ENCODE measurements around the gene CLCN6. TPM values are rescaled to one million over a fixed set of nuclear protein-coding genes. Genes with fewer than 3 reads are reported as not detected.

The CLCN6 gene
- total and polyA plus RNA-seq, 10 of the 15 experiments (the other 5 are each of a cell fraction or from before 2014, with no cell fraction given): 2.2 to 20.9 (median 10.2) TPM

DNA sequence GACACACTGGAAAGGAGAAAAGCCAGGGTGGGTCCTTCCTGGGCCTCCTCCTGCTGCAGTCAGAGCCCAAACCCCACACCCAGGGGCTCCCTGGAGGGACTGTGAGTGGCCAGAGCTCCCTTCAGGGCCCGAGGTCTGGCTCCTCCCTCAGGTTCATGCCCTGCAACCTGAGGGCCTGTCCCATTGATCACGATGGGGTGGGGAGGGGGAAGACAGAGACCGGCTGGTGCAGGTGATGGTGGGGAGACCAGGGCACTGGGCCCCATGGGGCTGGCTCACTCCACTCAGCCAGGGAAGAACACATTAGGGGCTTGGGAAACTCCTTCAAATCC is 82.9 kb downstream of the CLCN6 start:
- TF ChIP-seq NRF1 (conservative IDR thresholded peaks at IDR 0.05; ENCODE audit: low read depth, low read length): no peak
- TF ChIP-seq RFX5 (IDR thresholded peaks at IDR 0.05; ENCODE audit: low read depth, low read length): no peak
- TF ChIP-seq, protein P1, sequence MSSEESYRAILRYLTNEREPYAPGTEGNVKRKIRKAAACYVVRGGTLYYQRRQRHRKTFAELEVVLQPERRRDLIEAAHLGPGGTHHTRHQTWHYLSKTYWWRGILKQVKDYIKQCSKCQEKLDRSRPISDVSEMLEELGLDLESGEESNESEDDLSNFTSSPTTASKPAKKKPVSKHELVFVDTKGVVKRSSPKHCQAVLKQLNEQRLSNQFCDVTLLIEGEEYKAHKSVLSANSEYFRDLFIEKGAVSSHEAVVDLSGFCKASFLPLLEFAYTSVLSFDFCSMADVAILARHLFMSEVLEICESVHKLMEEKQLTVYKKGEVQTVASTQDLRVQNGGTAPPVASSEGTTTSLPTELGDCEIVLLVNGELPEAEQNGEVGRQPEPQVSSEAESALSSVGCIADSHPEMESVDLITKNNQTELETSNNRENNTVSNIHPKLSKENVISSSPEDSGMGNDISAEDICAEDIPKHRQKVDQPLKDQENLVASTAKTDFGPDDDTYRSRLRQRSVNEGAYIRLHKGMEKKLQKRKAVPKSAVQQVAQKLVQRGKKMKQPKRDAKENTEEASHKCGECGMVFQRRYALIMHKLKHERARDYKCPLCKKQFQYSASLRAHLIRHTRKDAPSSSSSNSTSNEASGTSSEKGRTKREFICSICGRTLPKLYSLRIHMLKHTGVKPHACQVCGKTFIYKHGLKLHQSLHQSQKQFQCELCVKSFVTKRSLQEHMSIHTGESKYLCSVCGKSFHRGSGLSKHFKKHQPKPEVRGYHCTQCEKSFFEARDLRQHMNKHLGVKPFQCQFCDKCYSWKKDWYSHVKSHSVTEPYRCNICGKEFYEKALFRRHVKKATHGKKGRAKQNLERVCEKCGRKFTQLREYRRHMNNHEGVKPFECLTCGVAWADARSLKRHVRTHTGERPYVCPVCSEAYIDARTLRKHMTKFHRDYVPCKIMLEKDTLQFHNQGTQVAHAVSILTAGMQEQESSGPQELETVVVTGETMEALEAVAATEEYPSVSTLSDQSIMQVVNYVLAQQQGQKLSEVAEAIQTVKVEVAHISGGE (CRISPR knock-in tag; IDR thresholded peaks at IDR 0.05): no peak
- TF ChIP-seq SMAD1 (IDR thresholded peaks at IDR 0.05; ENCODE audit: low read depth, partially characterized antibody): no peak
- no peak for TF ChIP-seq PAX5 (IDR thresholded peaks at IDR 0.05; ENCODE audit: borderline replicate concordance, low read depth, low read length)
- no peak for TF ChIP-seq PML (IDR thresholded peaks at IDR 0.05; ENCODE audit: low read length)
- no peak for TF ChIP-seq YY1 (IDR thresholded peaks at IDR 0.05; ENCODE audit: low read depth, low read length)
- no peak for TF ChIP-seq KLF5 (IDR thresholded peaks at IDR 0.05; ENCODE audit: partially characterized antibody)
- TF ChIP-seq HCFC1 (IDR thresholded peaks at IDR 0.05; ENCODE audit: low read length): no peak
- no peak for TF ChIP-seq EED (IDR thresholded peaks at IDR 0.05; ENCODE audit: low read depth)
- no peak for TF ChIP-seq CBX3 (IDR thresholded peaks at IDR 0.05; ENCODE audit: borderline replicate concordance, low read depth)
- TF ChIP-seq HDAC6 (IDR thresholded peaks at IDR 0.05; ENCODE audit: unreplicated experiment): no peak
- TF ChIP-seq, protein P2, sequence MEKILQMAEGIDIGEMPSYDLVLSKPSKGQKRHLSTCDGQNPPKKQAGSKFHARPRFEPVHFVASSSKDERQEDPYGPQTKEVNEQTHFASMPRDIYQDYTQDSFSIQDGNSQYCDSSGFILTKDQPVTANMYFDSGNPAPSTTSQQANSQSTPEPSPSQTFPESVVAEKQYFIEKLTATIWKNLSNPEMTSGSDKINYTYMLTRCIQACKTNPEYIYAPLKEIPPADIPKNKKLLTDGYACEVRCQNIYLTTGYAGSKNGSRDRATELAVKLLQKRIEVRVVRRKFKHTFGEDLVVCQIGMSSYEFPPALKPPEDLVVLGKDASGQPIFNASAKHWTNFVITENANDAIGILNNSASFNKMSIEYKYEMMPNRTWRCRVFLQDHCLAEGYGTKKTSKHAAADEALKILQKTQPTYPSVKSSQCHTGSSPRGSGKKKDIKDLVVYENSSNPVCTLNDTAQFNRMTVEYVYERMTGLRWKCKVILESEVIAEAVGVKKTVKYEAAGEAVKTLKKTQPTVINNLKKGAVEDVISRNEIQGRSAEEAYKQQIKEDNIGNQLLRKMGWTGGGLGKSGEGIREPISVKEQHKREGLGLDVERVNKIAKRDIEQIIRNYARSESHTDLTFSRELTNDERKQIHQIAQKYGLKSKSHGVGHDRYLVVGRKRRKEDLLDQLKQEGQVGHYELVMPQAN (conservative IDR thresholded peaks at IDR 0.05): no peak
- TF ChIP-seq MYC (IDR thresholded peaks at IDR 0.05; ENCODE audit: insufficient read depth, insufficient read length, insufficient replicate concordance, low read length, severe bottlenecking): no peak
- TF ChIP-seq ETV6 (conservative IDR thresholded peaks at IDR 0.05 in 1 of 2, IDR thresholded peaks at IDR 0.05 in 1 of 2; ENCODE audit: borderline replicate concordance in 1 of 2, low read depth in 1 of 2): no peak
- TF ChIP-seq MYB (IDR thresholded peaks at IDR 0.05; ENCODE audit: borderline replicate concordance, low read depth, low read length): no peak
- TF ChIP-seq BACH1 (IDR thresholded peaks at IDR 0.05; ENCODE audit: borderline replicate concordance): no peak
- TF ChIP-seq, protein P3, sequence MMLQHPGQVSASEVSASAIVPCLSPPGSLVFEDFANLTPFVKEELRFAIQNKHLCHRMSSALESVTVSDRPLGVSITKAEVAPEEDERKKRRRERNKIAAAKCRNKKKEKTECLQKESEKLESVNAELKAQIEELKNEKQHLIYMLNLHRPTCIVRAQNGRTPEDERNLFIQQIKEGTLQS (IDR thresholded peaks at IDR 0.05; ENCODE audit: borderline replicate concordance, extremely low read depth, low read depth, low read length): no peak
- no peak for TF ChIP-seq RAD21 (IDR thresholded peaks at IDR 0.05; ENCODE audit: insufficient read depth, low read depth, low read length)
- TF ChIP-seq IKZF1 (conservative IDR thresholded peaks at IDR 0.05): no peak
- WGBS (ENCODE audit: insufficient coverage, insufficient replicate concordance, low lambda C conversion rate, missing lambda C conversion rate): 40% methylated on average over 3 of the region's 3 CpGs
- Histone ChIP-seq H3K4me3 (no peak overlapping the region), H3K79me2 (ENCODE audit: control insufficient read depth, insufficient read depth, low read length) (no peaks in the 10 kb centered on the region), H3K27ac (ENCODE audit: control insufficient read depth, insufficient read depth) (no peak overlapping the region), H3K9ac (ENCODE audit: control insufficient read depth, insufficient read depth, low read length) (no peak overlapping the region), H3K4me2 (ENCODE audit: control insufficient read depth, insufficient read depth) (no peak overlapping the region), H3K4me1 (ENCODE audit: control insufficient read depth, insufficient read depth, low read length) (no peaks in the 10 kb centered on the region), H3K9me3 (replicated peaks; ENCODE audit: control insufficient read depth, insufficient read depth, low read length) (no peaks in the 10 kb centered on the region), H3K27me3 (replicated peaks in 1 of 2; ENCODE audit: control insufficient read depth in 2 of 2, insufficient read depth in 2 of 2, low read length in 1 of 2) (no peaks in the 10 kb centered on the region; a peak in 1 of 4 replicates), H4K20me1 (ENCODE audit: control insufficient read depth, insufficient read depth) (no peaks in the 10 kb centered on the region), H3K36me3 (ENCODE audit: control insufficient read depth in 2 of 2, insufficient read depth in 2 of 2, low read length in 1 of 2) (no peaks in the 10 kb centered on the region), H2AFZ (ENCODE audit: control insufficient read depth, low read depth, low read length) (no peak overlapping the region)
- intact Hi-C loops (cut with micrococcal nuclease; ENCODE audit: unreplicated experiment): no loop called here
- ChIA-PET POLR2A (no interaction called here), CTCF (no interaction called here), RAD21 (ENCODE audit: unreplicated experiment) (no interaction called here), SMC1A (ENCODE audit: uncharacterized antibody, unreplicated experiment) (no interaction called here)
- DNase-seq (ENCODE audit: low read depth, low spot score): no peak
- BruUV-seq (replicated peaks): no TSS peak
- no peak for FAIRE-seq
- ATAC-seq: no peak
- in situ Hi-C loops (cut with MboI): no loop called here
